K562 (cell line): ENCODE data around the gene GJA1. TPM values are rescaled to one million over a fixed set of nuclear protein-coding genes. Genes with fewer than 3 reads are reported as not detected.

Source experiments
- ATAC-seq: fragments of 200-7000 bp; cut with Tn5 transposase; 3 replicates; pipeline ENCODE4 v1.9.1; 2020; ENCODE audit warnings: moderate library complexity
- BruUV-seq: library from RNA; stranded (reverse); fragments of 400-500 nt; replicated peaks from 2 replicates; lab custom pipeline; 2021; lab: Mats Ljungman, UMichigan
- CTCF ChIA-PET: fragments of 300-600 bp; formaldehyde crosslinking; extraction: SDS; loops from one replicate; lab custom pipeline; 2021; ENCODE audit warnings: low intra/inter-chr PET ratio; lab: Yijun Ruan, JAX
- POLR2A ChIA-PET: fragments of 300-600, 350-650 bp; sonication (Branson Sonifier 250); formaldehyde crosslinking; extraction: SDS; loops from one replicate; lab custom pipeline; 2021; ENCODE audit warnings: antibody characterized with exemption, inconsistent platforms; lab: Yijun Ruan, JAX
- DNase-seq, 4 experiments: peaks; one replicate each; pipeline versions ENCODE4 v3.0.0 to v3.0.0-alpha.2; 2011 to 2018; ENCODE audit warnings: low spot score in 3 of 4, mixed read lengths in 3 of 4; ENCODE audit errors: extremely low read depth in 1 of 4
- FAIRE-seq: peaks from 2 replicates; lab custom pipeline; 2011; peaks lifted over from hg19 to GRCh38; lab: Jason Lieb, UNC
- H2AFZ ChIP-seq: 2 replicates; pipeline ENCODE4 v1.6.0; 2011; ENCODE audit warnings: low read depth, low read length, control low read depth, inconsistent platforms
- H3K27ac ChIP-seq: fragments of 200-600 bp; 3 replicates; pipeline ENCODE4 v1.8.0; 2011; ENCODE audit warnings: low read depth, mild to moderate bottlenecking, control low read depth, inconsistent platforms, low read length, moderate library complexity, mixed read lengths; ENCODE audit errors: extremely low read depth
- H3K27me3 ChIP-seq, 2 experiments: fragments of 300-600 bp in 1 of 2; 2 replicates in 1 of 2; 3 replicates in 1 of 2; pipeline versions ENCODE4 v1.6.0 to v1.8.0; 2011; ENCODE audit warnings: inconsistent platforms in 2 of 2, low read length in 2 of 2, mild to moderate bottlenecking in 1 of 2, mixed read lengths in 1 of 2, moderate library complexity in 1 of 2; ENCODE audit not compliant: control insufficient read depth in 2 of 2, insufficient read depth in 2 of 2
- H3K36me3 ChIP-seq: fragments of 300-600 bp; 3 replicates; pipeline ENCODE4 v1.8.0; 2011; ENCODE audit warnings: mild to moderate bottlenecking, low read length, inconsistent platforms; ENCODE audit not compliant: control insufficient read depth, insufficient read depth
- H3K4me1 ChIP-seq, 2 experiments: fragments of 200-600 bp in 1 of 2; replicated peaks in 1 of 2; 2 replicates in 1 of 2; 3 replicates in 1 of 2; pipeline versions ENCODE4 v1.5.1 to v1.8.0; 2011; ENCODE audit warnings: inconsistent platforms in 2 of 2, low read length in 2 of 2, mild to moderate bottlenecking in 1 of 2, mixed read lengths in 1 of 2, moderate library complexity in 1 of 2; ENCODE audit not compliant: control insufficient read depth in 2 of 2, insufficient read depth in 2 of 2
- H3K4me2 ChIP-seq: 2 replicates; pipeline ENCODE4 v1.6.1; 2011; ENCODE audit warnings: low read length, control low read depth, inconsistent platforms, mixed read lengths; ENCODE audit not compliant: insufficient read depth
- H3K4me3 ChIP-seq: fragments of 200-600 bp; sonication (generic), shearing (Covaris generic); 2 replicates; pipeline ENCODE4 v1.5.1; 2016; ENCODE audit warnings: control low read depth, inconsistent platforms
- H3K79me2 ChIP-seq: fragments of 200-600 bp; 3 replicates; pipeline ENCODE4 v1.8.0; 2011; ENCODE audit warnings: low read length, inconsistent platforms; ENCODE audit not compliant: control insufficient read depth, insufficient read depth
- H3K9ac ChIP-seq, 2 experiments: 2 replicates each; pipeline versions ENCODE4 v1.6.0 to v1.6.1; 2011; ENCODE audit warnings: low read depth in 2 of 2, low read length in 2 of 2, control low read depth in 1 of 2, inconsistent platforms in 1 of 2, mild to moderate bottlenecking in 1 of 2, mixed read lengths in 1 of 2; ENCODE audit not compliant: insufficient read depth in 1 of 2
- H3K9me1 ChIP-seq: one replicate; pipeline ENCODE4 v1.6.0; 2011; ENCODE audit warnings: inconsistent platforms, mild to moderate bottlenecking, low read length, moderate library complexity; ENCODE audit not compliant: control insufficient read depth, insufficient read depth
- H3K9me3 ChIP-seq: replicated peaks from 2 replicates; pipeline ENCODE4 v1.5.1; 2011; ENCODE audit warnings: low read depth, low read length, inconsistent platforms; ENCODE audit not compliant: control insufficient read depth, insufficient read depth
- H4K20me1 ChIP-seq: replicated peaks from 2 replicates; pipeline ENCODE4 v1.6.1; 2011; ENCODE audit warnings: low read length, inconsistent platforms, mixed read lengths; ENCODE audit not compliant: control insufficient read depth, insufficient read depth
- CREBBP ChIP-seq: IDR thresholded peaks from one replicate; pipeline ENCODE4 v1.6.1; 2012; ENCODE audit warnings: low read depth, mild to moderate bottlenecking, control low read depth, inconsistent platforms, low read length
- GTF2A2 ChIP-seq: IDR thresholded peaks from 2 replicates; pipeline ENCODE4 v1.6.1; 2016; ENCODE audit warnings: mild to moderate bottlenecking, missing genetic modification characterization, missing compliant biosample characterization
- MEF2A ChIP-seq: IDR thresholded peaks from 2 replicates; pipeline ENCODE4 v1.6.1; 2011; ENCODE audit warnings: low read depth, mild to moderate bottlenecking, low read length, moderate library complexity; ENCODE audit not compliant: control insufficient read depth
- ZNF140 ChIP-seq: fragments of 250-450 bp; sonication (Bioruptor Pico); IDR thresholded peaks from 2 replicates; pipeline ENCODE4 v1.8.0; 2021; ENCODE audit warnings: moderate library complexity, mild to moderate bottlenecking, inconsistent platforms
- ZNF655 ChIP-seq: fragments of 250-450 bp; sonication (Bioruptor Pico); IDR thresholded peaks from 2 replicates; pipeline ENCODE4 v1.5.0; 2021
- in situ Hi-C: fragments of 300-500 bp; cut with MboI; formaldehyde crosslinking; loops from 4 replicates; pipeline ENCODE4 v1.15.0; 2018; ENCODE audit warnings: inconsistent platforms, mixed read lengths
- intact Hi-C: fragments of 100-400 bp; cut with micrococcal nuclease; formaldehyde crosslinking; loops from 2 replicates; pipeline ENCODE4 v1.14.2; 2022
- polyA plus RNA-seq, 8 experiments: library from polyadenylated mRNA; depleted of rRNA in 4 of 8; stranded (reverse) in 5 of 8; unstranded in 3 of 8; fragments of >200 nt; fragmentation: Nextera tagmentation in 2 of 8; fragmentation: Illumina TruSeq in 1 of 8; extraction: Ambion mirVana in 2 of 8; extraction: Trizol in 1 of 8; gene quantifications; 2 replicates each; pipeline versions ENCODE4 v1.2.1 to v1.2.3, GENCODE V29; 2011 to 2014; ENCODE audit warnings: inconsistent platforms in 1 of 8, missing spikeins in 1 of 8
- total RNA-seq, 7 experiments: library from RNA; depleted of rRNA in 6 of 7; stranded (reverse); fragments of >200 nt in 6 of 7; fragmentation: Illumina TruSeq in 2 of 7; extraction: Trizol in 2 of 7; gene quantifications; 2 replicates each; pipeline versions ENCODE4 v1.2.1 to v1.2.3, GENCODE V29; 2011 to 2021; ENCODE audit warnings: low replicate concordance in 1 of 7
- TF ChIP-seq, protein P1 (sequence below): fragments of 250-450 bp; sonication (Bioruptor Pico); IDR thresholded peaks from 2 replicates; pipeline ENCODE4 v1.4.0; 2020; ENCODE audit warnings: mild to moderate bottlenecking, moderate library complexity
- TF ChIP-seq, protein P2 (sequence below): fragments of 450-650 bp; IDR thresholded peaks from 2 replicates; pipeline ENCODE4 v1.6.1; 2016; ENCODE audit warnings: missing biosample characterization, missing genetic modification characterization
- TF ChIP-seq, protein P3 (sequence below): IDR thresholded peaks from 3 replicates; pipeline ENCODE4 v1.6.1; 2011; ENCODE audit warnings: borderline replicate concordance, mild to moderate bottlenecking; ENCODE audit not compliant: insufficient read length, insufficient read depth

Gene GJA1
- total and polyA plus RNA-seq, 9 of the 15 experiments (the other 6 are each of a cell fraction or from before 2014, with no cell fraction given): 0.04 to 0.58 (median 0.06) TPM; not detected in 4

DNA sequence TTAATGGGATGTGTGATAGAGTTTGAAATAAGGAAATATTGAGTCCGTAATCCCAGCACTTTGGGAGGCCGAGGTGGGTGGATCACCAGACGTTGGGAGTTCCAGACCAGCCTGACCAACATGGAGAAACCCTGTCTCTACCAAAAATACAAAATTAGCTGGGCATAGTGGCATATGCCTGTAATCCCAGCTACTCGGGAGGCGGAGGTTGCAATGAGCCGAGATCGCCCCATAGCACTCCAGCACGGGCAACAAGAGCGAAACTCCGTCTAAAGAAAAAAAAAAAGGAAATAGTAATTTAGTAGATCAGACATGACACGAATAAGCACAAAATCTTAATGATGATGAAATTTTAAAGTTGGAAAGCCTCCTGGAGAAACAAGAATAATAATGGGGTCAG, 14.8 kb downstream of the GJA1 start (continued):
- TF ChIP-seq, protein P1, sequence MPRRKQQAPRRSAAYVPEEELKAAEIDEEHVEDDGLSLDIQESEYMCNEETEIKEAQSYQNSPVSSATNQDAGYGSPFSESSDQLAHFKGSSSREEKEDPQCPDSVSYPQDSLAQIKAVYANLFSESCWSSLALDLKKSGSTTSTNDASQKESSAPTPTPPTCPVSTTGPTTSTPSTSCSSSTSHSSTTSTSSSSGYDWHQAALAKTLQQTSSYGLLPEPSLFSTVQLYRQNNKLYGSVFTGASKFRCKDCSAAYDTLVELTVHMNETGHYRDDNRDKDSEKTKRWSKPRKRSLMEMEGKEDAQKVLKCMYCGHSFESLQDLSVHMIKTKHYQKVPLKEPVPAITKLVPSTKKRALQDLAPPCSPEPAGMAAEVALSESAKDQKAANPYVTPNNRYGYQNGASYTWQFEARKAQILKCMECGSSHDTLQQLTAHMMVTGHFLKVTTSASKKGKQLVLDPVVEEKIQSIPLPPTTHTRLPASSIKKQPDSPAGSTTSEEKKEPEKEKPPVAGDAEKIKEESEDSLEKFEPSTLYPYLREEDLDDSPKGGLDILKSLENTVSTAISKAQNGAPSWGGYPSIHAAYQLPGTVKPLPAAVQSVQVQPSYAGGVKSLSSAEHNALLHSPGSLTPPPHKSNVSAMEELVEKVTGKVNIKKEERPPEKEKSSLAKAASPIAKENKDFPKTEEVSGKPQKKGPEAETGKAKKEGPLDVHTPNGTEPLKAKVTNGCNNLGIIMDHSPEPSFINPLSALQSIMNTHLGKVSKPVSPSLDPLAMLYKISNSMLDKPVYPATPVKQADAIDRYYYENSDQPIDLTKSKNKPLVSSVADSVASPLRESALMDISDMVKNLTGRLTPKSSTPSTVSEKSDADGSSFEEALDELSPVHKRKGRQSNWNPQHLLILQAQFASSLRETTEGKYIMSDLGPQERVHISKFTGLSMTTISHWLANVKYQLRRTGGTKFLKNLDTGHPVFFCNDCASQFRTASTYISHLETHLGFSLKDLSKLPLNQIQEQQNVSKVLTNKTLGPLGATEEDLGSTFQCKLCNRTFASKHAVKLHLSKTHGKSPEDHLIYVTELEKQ: no peak
- no peak for TF ChIP-seq ZNF655
- TF ChIP-seq CREBBP: no peak
- TF ChIP-seq, protein P2, sequence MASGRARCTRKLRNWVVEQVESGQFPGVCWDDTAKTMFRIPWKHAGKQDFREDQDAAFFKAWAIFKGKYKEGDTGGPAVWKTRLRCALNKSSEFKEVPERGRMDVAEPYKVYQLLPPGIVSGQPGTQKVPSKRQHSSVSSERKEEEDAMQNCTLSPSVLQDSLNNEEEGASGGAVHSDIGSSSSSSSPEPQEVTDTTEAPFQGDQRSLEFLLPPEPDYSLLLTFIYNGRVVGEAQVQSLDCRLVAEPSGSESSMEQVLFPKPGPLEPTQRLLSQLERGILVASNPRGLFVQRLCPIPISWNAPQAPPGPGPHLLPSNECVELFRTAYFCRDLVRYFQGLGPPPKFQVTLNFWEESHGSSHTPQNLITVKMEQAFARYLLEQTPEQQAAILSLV (tag): no peak
- no peak for TF ChIP-seq GTF2A2 (tag)

DNA sequence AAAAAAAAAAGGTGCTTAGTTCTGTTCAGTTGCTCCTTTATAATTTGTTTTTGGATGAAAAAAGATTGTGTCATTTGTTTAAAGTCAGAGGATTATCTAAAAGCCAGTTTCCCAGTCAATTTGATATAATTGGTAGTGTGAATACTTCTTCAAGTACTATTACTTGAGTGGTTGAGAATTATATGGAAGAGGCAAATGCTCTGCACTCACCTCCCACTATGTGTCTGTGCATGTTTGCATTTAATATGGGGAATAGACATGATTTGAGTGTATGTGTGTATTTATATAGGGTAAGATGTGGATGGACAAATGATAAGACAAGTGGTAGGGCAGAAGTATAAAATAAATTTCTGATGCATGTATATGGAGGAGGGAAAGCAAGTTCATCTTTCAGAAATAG, 15.8 kb downstream of the GJA1 start:
- DNase-seq (no peak), FAIRE-seq (no peak), ATAC-seq (no peak)
- ChIA-PET POLR2A (no interaction called here), CTCF (no interaction called here)
- no peaks in the 10 kb centered on the region for H3K9me1 ChIP-seq
- no peaks in the 10 kb centered on the region; a peak in 1 of 5 replicates for H3K4me1 ChIP-seq
- in situ Hi-C loops (no loop called here), intact Hi-C loops (no loop called here)
- H3K9ac ChIP-seq: no peak overlapping the region
- no peak overlapping the region for H3K4me3 ChIP-seq
- H2AFZ ChIP-seq: no peak overlapping the region
- H3K79me2 ChIP-seq: no peaks in the 10 kb centered on the region
- no peaks in the 10 kb centered on the region for H3K36me3 ChIP-seq
- no TSS peak for BruUV-seq
- no peak overlapping the region for H3K27ac ChIP-seq
- no peaks in the 10 kb centered on the region for H3K27me3 ChIP-seq
- H3K9me3 ChIP-seq: no peaks in the 10 kb centered on the region
- no peak overlapping the region for H3K4me2 ChIP-seq
- no peaks in the 10 kb centered on the region for H4K20me1 ChIP-seq
- TF ChIP-seq, protein P3, sequence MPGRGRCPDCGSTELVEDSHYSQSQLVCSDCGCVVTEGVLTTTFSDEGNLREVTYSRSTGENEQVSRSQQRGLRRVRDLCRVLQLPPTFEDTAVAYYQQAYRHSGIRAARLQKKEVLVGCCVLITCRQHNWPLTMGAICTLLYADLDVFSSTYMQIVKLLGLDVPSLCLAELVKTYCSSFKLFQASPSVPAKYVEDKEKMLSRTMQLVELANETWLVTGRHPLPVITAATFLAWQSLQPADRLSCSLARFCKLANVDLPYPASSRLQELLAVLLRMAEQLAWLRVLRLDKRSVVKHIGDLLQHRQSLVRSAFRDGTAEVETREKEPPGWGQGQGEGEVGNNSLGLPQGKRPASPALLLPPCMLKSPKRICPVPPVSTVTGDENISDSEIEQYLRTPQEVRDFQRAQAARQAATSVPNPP: no peak
- TF ChIP-seq ZNF140 (CRISPR knock-in tag) (no peak), MEF2A (no peak)
